8988T (cell line): ENCODE results near the gene HYPK.

Source experiments
- DNase-seq: peaks from one replicate; pipeline ENCODE4 v3.0.0; 2011

Gene HYPK

GRCh38 chr15:43800286-43801141, at the start of gene HYPK:
Gene HYPK, plus strand, starts transcription at chr15:43800599. Its CDS starts 24 bp downstream, at chr15:43800623.
- peak; percentile 44 for DNase-seq

- DNase-seq = no peak
Measured at GRCh38 chr15:43751885-43752284, 48.5 kb upstream of the HYPK start.

GRCh38 chr15:43762824-43763223, 37.6 kb upstream of the HYPK start:
- no peak for DNase-seq

GRCh38 chr15:43763819-43764446, 36.5 kb upstream of the HYPK start:
- DNase-seq = no peak

GRCh38 chr15:43769584-43770228, 30.7 kb upstream of the HYPK start:
- DNase-seq = no peak

GRCh38 chr15:43771816-43772215, 28.6 kb upstream of the HYPK start:
- DNase-seq = no peak

- DNase-seq = no peak
Measured at GRCh38 chr15:43772624-43773023, 27.8 kb upstream of the HYPK start.

GRCh38 chr15:43774062-43774461, 26.3 kb upstream of the HYPK start:
- no peak for DNase-seq

- no peak for DNase-seq
Measured at GRCh38 chr15:43775411-43775965, 24.9 kb upstream of the HYPK start.

- no peak for DNase-seq
Measured at GRCh38 chr15:43776101-43776717, 24.2 kb upstream of the HYPK start.

GRCh38 chr15:43776718-43777266, 23.6 kb upstream of the HYPK start, which contains the start of gene ELL3:
Gene ELL3, minus strand, starts transcription at chr15:43776966. Its CDS starts 65 bp downstream, at chr15:43776901.
- DNase-seq = no peak

GRCh38 chr15:43777267-43777914, 23.0 kb upstream of the HYPK start:
- no peak for DNase-seq

- DNase-seq = no peak
Measured at GRCh38 chr15:43779016-43779415, 21.4 kb upstream of the HYPK start.

GRCh38 chr15:43789409-43789808, 11.0 kb upstream of the HYPK start:
- no peak for DNase-seq

- peak; percentile 89 for DNase-seq
Measured at GRCh38 chr15:43791993-43792760, 8.2 kb upstream of the HYPK start, which contains the start of gene SERF2. Gene SERF2, plus strand, starts transcription at chr15:43792320. Its CDS starts 57 bp downstream, at chr15:43792377.

- no peak for DNase-seq
Measured at GRCh38 chr15:43792761-43793476, 7.5 kb upstream of the HYPK start.

- DNase-seq = no peak
Measured at GRCh38 chr15:43793647-43794046, 6.8 kb upstream of the HYPK start.

GRCh38 chr15:43794269-43795037, 5.9 kb upstream of the HYPK start:
- DNase-seq = no peak

GRCh38 chr15:43795197-43795596, 5.2 kb upstream of the HYPK start:
- no peak for DNase-seq

GRCh38 chr15:43795997-43796396, 4.4 kb upstream of the HYPK start:
- DNase-seq = no peak
